HCT116 (cell line): ENCODE data around the gene GABBR1. TPM values are rescaled to one million over a fixed set of nuclear protein-coding genes. Genes with fewer than 3 reads are reported as not detected.

ENCODE experiments used
- CTCF ChIP-seq, 3 experiments: fragments of 200-600 bp in 1 of 3; sonication (generic) in 1 of 3; IDR thresholded peaks in 2 of 3; conservative IDR thresholded peaks in 1 of 3; 2 replicates each; pipeline ENCODE4 v1.5.1; 2012 to 2017; ENCODE audit warnings: low read depth in 2 of 3, low read length in 2 of 3, antibody characterized with exemption in 1 of 3, borderline replicate concordance in 1 of 3, control low read depth in 1 of 3, mild to moderate bottlenecking in 1 of 3, mixed read lengths in 1 of 3, mixed run types in 1 of 3, moderate library complexity in 1 of 3; ENCODE audit not compliant: insufficient read depth in 1 of 3
- FOSL1 ChIP-seq: IDR thresholded peaks from 2 replicates; pipeline ENCODE4 v1.6.1; 2012; ENCODE audit warnings: low read depth
- MAX ChIP-seq: IDR thresholded peaks from 2 replicates; pipeline ENCODE4 v1.6.1; 2012
- POLR2A ChIP-seq: IDR thresholded peaks from 2 replicates; pipeline ENCODE4 v1.7.0; 2011; ENCODE audit warnings: borderline replicate concordance; ENCODE audit not compliant: insufficient read depth, insufficient read length; ENCODE audit errors: extremely low read depth
- POLR2AphosphoS5 ChIP-seq: IDR thresholded peaks from 2 replicates; pipeline ENCODE4 v1.6.1; 2011; ENCODE audit warnings: mild to moderate bottlenecking, low read depth, low read length, moderate library complexity
- RAD21 ChIP-seq: IDR thresholded peaks from 2 replicates; pipeline ENCODE4 v1.6.1; 2012; ENCODE audit warnings: low read depth, mild to moderate bottlenecking
- REST ChIP-seq: IDR thresholded peaks from 2 replicates; pipeline ENCODE4 v1.6.1; 2012; ENCODE audit warnings: low read depth
- SP1 ChIP-seq: IDR thresholded peaks from 2 replicates; pipeline ENCODE4 v1.6.1; 2012; ENCODE audit warnings: low read depth
- ZFX ChIP-seq: fragments of 450-650 bp; IDR thresholded peaks from 2 replicates; pipeline ENCODE4 v1.6.1; 2017
- total RNA-seq: library from RNA; stranded (reverse); gene quantifications from one replicate; pipeline ENCODE4 v1.2.1, GENCODE V29; 2021; ENCODE audit not compliant: unreplicated experiment

Gene GABBR1
- total RNA-seq, 1 experiment from 2014 or later: 43.4 TPM

GRCh38 chr6:29625337-29625930, 7.5 kb downstream of the GABBR1 start (continued):
- TF ChIP-seq REST (no peak), SP1 (no peak), FOSL1 (no peak), ZFX (no peak), CTCF (IDR thresholded peaks at IDR 0.05 in 2 of 3, conservative IDR thresholded peaks at IDR 0.05 in 1 of 3; ENCODE audit: borderline replicate concordance in 1 of 3, insufficient read depth in 1 of 3, low read depth in 2 of 3, low read length in 2 of 3) (no peak), POLR2A (no peak), POLR2AphosphoS5 (no peak), RAD21 (no peak), MAX (no peak)
- TF ChIP-seq, all 23 proteins: peak for 0
